OCI-LY3 (cell line): Measurements from ENCODE around the gene PIK3C2G.

ENCODE experiments used
- H2AFZ ChIP-seq: fragments of 200-600, 300-600 bp; shearing (Covaris generic); 2 replicates; pipeline ENCODE4 v1.6.0; 2014; ENCODE audit warnings: antibody characterized with exemption, low read depth, low read length
- H3K27ac ChIP-seq: fragments of 200-600, 300-600 bp; sonication (generic); 2 replicates; pipeline ENCODE4 v1.5.1; 2014; ENCODE audit warnings: mild to moderate bottlenecking, low read length, moderate library complexity, mixed read lengths
- H3K27me3 ChIP-seq: fragments of 200-600, 300-600 bp; sonication (generic); 2 replicates; pipeline ENCODE4 v1.6.1; 2014; ENCODE audit warnings: low read depth, low read length, mixed read lengths
- H3K36me3 ChIP-seq: fragments of 200-600, 300-600 bp; sonication (generic); replicated peaks from 2 replicates; pipeline ENCODE3; 2014; ENCODE audit warnings: low read depth, low read length, mixed read lengths
- H3K4me1 ChIP-seq: fragments of 300-600, 200-600 bp; sonication (generic); 2 replicates; pipeline ENCODE4 v1.6.1; 2014; ENCODE audit warnings: low read length, mixed read lengths
- H3K4me2 ChIP-seq: fragments of 200-600, 300-600 bp; sonication (generic); 2 replicates; pipeline ENCODE4 v1.6.1; 2014; ENCODE audit warnings: low read length, mixed read lengths
- H3K4me3 ChIP-seq: fragments of 300-600, 200-600 bp; sonication (generic); 2 replicates; pipeline ENCODE4 v1.5.1; 2014; ENCODE audit warnings: antibody characterized with exemption, mild to moderate bottlenecking, low read length, moderate library complexity
- H3K79me2 ChIP-seq: fragments of 300-600, 200-600 bp; shearing (Covaris generic); 2 replicates; pipeline ENCODE4 v1.6.1; 2014; ENCODE audit warnings: mild to moderate bottlenecking, low read length, mixed read lengths
- H3K9ac ChIP-seq: fragments of 300-600, 200-600 bp; shearing (Covaris generic); 2 replicates; pipeline ENCODE4 v1.6.0; 2014; ENCODE audit warnings: mild to moderate bottlenecking, low read length, moderate library complexity
- H3K9me3 ChIP-seq: fragments of 200-600, 300-600 bp; shearing (Covaris generic); 2 replicates; pipeline ENCODE4 v1.6.1; 2014; ENCODE audit warnings: low read length, mixed read lengths; ENCODE audit not compliant: insufficient read depth
- H4K20me1 ChIP-seq: fragments of 200-600, 300-600 bp; sonication (generic); 2 replicates; pipeline ENCODE4 v1.6.1; 2016; ENCODE audit warnings: low read length, mixed read lengths; ENCODE audit not compliant: insufficient read depth
- CTCF ChIP-seq: fragments of 200-600, 300-600 bp; sonication (generic); IDR thresholded peaks from 2 replicates; pipeline ENCODE4 v1.5.1; 2014; ENCODE audit warnings: antibody characterized with exemption, low read length, low read depth
- EZH2phosphoT487 ChIP-seq: fragments of 200-600 bp; shearing (Covaris generic); IDR thresholded peaks from 2 replicates; pipeline ENCODE4 v1.6.1; 2018; ENCODE audit warnings: antibody characterized with exemption, mixed run types, low read depth

PIK3C2G gene

GRCh38 chr12:18343708-18344107, 82.4 kb downstream of the PIK3C2G start:
- Histone ChIP-seq H3K79me2 (no peaks in the 10 kb centered on the region), H4K20me1 (no peaks in the 10 kb centered on the region), H3K4me2 (no peak overlapping the region), H2AFZ (no peak overlapping the region), H3K27ac (no peak overlapping the region), H3K27me3 (no peaks in the 10 kb centered on the region), H3K4me1 (no peaks in the 10 kb centered on the region), H3K4me3 (no peak overlapping the region), H3K36me3 (no peaks in the 10 kb centered on the region), H3K9me3 (no peaks in the 10 kb centered on the region), H3K9ac (no peak overlapping the region)
- TF ChIP-seq EZH2phosphoT487 (no peak), CTCF (no peak)

DNA sequence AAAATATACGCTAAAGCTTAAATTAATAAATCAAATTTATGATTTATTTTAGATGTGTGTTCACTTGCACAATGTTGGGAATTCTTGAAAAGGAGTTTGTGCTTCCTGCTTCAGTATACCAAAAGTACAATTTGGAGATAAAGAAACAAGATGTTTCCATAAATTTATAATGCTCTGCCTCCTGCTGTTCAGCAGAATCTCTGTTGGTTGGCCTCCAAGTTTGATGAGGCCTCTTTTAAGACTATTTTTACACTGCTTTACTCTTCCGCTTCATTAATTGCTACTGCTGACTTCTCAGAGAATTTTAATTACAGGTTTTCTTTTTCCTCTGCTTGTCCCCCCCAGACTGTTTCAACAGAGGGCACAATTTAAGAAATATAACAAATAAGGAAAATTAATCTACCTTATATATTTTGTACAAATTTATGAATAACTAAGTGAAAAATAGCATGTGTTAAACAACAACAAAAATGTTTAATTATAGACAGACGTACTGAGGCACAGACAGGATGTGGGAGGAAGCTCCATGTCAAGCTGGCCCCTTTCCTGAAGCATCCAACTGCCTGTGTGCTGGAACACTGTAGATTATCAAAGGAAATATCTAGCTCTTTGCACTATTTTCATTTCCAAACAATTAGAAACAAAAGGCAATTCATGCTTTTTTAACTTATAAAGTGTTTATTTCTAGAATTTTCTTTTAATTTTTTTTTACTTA, 83.9 kb downstream of the PIK3C2G start:
- H3K27ac ChIP-seq = no peak overlapping the region
- H3K9ac ChIP-seq = no peak overlapping the region
- no peak overlapping the region for H3K4me2 ChIP-seq

DNA sequence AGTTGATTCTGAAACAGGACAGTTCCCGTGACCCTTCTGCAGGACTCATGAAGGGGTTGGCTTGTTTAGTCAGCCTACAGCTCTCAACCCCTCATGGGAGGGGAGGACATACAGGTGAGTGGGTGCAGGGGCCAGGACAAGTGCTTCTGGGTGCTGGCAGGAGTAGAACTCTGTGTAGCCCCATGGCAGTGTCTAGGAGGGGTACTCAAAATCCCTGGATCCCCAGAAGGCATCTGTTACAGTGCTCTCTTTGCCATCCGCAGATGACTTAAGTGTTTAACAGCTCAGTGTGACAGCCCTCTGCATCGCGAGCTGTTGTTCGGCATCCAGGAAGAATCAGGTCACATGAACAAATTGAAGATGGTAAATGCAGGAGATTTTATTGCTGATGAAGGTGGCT, 91.0 kb downstream of the PIK3C2G start:
- Histone ChIP-seq H4K20me1 (no peaks in the 10 kb centered on the region), H3K36me3 (no peaks in the 10 kb centered on the region), H3K9ac (no peak overlapping the region), H3K9me3 (no peaks in the 10 kb centered on the region), H3K4me1 (no peaks in the 10 kb centered on the region), H3K27ac (no peak overlapping the region), H3K4me3 (no peak overlapping the region), H3K4me2 (no peak overlapping the region), H2AFZ (no peak overlapping the region), H3K79me2 (no peaks in the 10 kb centered on the region), H3K27me3 (no peaks in the 10 kb centered on the region)
- TF ChIP-seq CTCF (no peak), EZH2phosphoT487 (no peak)

More for the DNA sequence above, 83.9 kb downstream of the PIK3C2G start:
- H2AFZ ChIP-seq = no peak overlapping the region
- no peak for TF ChIP-seq CTCF
- TF ChIP-seq EZH2phosphoT487 = no peak
- no peaks in the 10 kb centered on the region for H3K79me2 ChIP-seq
- no peaks in the 10 kb centered on the region for H3K27me3 ChIP-seq
- no peaks in the 10 kb centered on the region for H3K36me3 ChIP-seq
- H4K20me1 ChIP-seq = no peaks in the 10 kb centered on the region
- no peaks in the 10 kb centered on the region for H3K4me1 ChIP-seq
- no peaks in the 10 kb centered on the region for H3K9me3 ChIP-seq
- no peak overlapping the region for H3K4me3 ChIP-seq

- Histone ChIP-seq H3K9me3 (no peaks in the 10 kb centered on the region), H4K20me1 (no peaks in the 10 kb centered on the region), H3K9ac (no peak overlapping the region), H3K27me3 (no peaks in the 10 kb centered on the region), H3K4me3 (no peak overlapping the region), H3K79me2 (no peaks in the 10 kb centered on the region), H2AFZ (no peak overlapping the region), H3K27ac (no peak overlapping the region), H3K36me3 (no peaks in the 10 kb centered on the region), H3K4me2 (no peak overlapping the region), H3K4me1 (no peaks in the 10 kb centered on the region)
- no peak for TF ChIP-seq CTCF
- TF ChIP-seq EZH2phosphoT487 = no peak
Measured at GRCh38 chr12:18355429-18355828, 94.1 kb downstream of the PIK3C2G start.
